ENCODE results near the gene CNBD2. TPM values are rescaled to one million over a fixed set of nuclear protein-coding genes. Genes with fewer than 3 reads are reported as not detected.

CNBD2 gene
- total RNA-seq, result 3.4 and 6.2 TPM in 2 replicates

DNA sequence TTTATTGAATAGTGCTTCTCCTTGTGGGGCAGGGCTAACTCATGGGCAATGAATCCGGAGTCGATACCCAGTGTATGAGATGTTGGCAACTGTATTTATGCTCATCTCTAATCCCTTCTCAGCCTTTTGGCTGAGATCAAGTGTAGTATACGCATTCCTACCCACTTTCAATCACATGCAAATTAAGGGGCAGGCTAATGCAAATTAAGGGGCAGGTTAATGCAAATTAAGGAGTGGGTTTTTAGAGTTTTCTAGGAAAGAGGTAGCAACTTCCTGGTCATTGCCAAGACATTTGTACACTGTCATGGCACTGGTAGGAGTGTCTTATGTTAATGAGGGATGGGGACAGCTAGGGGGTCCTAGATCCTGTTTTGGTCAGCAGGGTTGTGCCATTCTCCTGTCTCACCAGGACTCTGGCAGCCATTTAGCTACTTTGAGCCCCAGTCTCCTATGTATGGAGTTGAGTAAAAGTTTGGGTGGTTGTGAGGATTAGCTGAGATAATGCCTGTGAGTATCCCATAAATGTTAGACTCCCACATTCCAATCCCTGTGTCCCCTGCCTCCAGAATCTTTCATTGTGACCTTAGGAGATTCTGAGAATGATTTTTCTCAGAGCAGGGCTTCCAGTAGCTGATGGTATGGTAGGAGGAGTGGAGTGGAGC lies at the start of gene CNBD2:
Gene CNBD2 (plus strand): TSS at position 612 of the 662 bp plus-strand sequence. CDS start 173 bp downstream, outside the sequence.

DNA sequence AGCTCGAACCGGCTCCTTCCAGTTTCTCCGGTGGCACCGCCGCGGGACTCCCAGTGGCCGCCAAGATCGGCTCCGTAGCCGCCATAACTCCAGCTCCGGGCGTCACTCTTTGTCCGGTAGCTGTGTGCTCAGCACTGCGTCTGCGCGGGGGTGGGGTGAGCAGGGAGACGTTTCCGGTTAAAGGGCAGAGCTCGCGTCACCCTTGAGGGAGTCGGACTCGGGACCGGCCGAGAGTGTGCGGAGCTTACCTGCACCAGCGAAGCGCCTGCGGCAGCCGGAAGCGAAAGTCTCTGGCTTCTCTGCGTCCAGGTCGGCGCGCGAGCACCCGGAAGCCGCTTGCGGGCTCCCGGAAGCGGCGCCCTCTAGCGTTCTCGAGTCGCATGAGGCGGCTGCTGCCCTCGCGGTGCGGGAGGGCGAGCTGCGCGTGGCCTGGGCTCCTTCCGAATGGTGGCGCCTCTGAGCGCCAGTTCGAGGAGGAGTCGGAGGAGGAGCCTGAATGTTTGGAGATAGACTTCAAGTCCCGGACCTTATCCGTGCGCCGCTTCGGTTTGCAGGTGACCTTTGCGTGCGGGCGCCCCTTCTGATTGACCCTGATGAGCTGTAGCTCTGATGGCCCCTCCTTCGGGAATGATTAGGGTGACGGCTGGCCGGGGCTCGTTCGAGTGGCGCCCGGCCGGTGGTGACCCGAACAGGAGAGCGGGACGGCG lies 14.0 kb upstream of the CNBD2 start, which contains the start of gene SCAND1:
Gene SCAND1 (minus strand): TSS at position 303 of the 707 bp plus-strand sequence. CDS start 218 bp downstream, at position 85.

Other genes starting within 250 kb of the CNBD2 start
- gene RBM39, start 226.3 kb upstream of the CNBD2 start, total RNA-seq, result 104 and 206 TPM in 2 replicates
- gene PHF20, start 196.6 kb upstream of the CNBD2 start, total RNA-seq, result 26.5 and 39.3 TPM in 2 replicates
- gene SCAND1, start 14.1 kb upstream of the CNBD2 start, total RNA-seq, result 121 and 195 TPM in 2 replicates
- gene EPB41L1, start 186.2 kb downstream of the CNBD2 start, total RNA-seq, result 16.8 and 17.6 TPM in 2 replicates